ENCODE measurements around the gene WDSUB1.

WDSUB1 gene

GRCh38 chr2:159192371-159192918 lies 94.1 kb downstream of the WDSUB1 start:
- DNase-seq: no peak

DNA sequence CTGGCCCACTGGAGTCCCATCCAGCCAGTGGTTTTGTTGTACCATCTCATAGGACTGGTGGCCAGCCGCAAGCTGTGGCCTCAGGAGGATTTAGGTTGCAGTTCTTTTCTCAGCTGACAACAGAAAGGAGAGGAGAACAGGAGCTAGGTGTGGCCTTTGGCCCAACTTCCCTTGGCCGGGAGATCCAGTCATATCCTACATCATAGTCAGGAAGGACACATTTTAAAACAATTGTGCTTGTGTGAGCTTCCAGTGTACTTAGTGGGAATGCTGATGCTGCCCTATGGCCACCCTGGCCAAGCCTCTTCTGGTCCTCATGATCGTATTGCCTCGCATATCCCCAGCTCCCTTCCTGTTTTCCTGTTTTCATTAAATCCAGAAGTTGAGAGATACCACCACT lies 98.1 kb downstream of the WDSUB1 start:
- no peak for DNase-seq

DNA sequence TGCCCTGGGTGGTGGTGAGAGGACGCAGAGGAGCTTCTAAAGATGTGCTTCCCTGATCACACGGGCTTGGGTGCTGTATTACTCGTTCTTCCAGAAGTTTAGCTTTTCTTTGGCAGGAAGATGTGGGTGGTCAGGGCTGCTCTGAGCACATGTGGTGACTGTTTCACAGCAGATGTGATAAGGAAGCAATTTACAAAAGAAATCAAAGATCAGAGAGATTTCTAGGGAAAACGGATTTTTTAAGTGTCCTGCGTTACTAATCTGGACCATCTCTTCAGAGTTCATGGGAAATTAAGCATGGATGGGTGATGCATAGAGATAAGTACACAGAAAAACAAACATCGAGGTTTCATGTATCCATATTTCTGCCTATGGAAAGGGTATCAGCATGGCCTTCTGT lies 99.4 kb downstream of the WDSUB1 start:
- DNase-seq: no peak

- no peak for DNase-seq
Observed at GRCh38 chr2:159186462-159186861, 100.0 kb downstream of the WDSUB1 start.

Measured in AML-193 (cell line).